Measurements from ENCODE around the gene TMCC1.
"Not testable (repeated sequence)": the region's sequence is repeated elsewhere in the genome, so short reads cannot be mapped to it uniquely, and the experiment has no call there.

TMCC1 gene

DNA sequence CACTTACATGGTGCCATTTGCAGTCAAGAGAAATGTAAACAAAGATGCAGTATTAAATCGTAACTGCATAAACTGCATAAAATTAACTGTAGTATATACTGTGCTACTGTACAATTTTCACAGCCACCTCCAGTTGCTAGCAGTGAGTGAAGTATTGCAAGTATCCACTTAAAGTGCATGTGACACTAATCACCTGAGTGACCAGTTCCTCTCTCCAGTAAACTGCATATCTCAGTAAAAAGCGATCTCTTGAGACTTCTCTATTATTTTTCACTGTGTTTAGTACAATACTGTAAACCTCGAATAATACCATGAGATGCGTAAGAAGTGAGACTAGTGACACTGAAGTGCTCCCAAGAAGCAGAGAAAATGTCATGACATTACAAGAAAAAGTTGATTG, 175.3 kb downstream of the TMCC1 start:
- FAIRE-seq: no peak

- no peak for FAIRE-seq
Measured at GRCh38 chr3:129715854-129716253, 177.7 kb downstream of the TMCC1 start.

DNA sequence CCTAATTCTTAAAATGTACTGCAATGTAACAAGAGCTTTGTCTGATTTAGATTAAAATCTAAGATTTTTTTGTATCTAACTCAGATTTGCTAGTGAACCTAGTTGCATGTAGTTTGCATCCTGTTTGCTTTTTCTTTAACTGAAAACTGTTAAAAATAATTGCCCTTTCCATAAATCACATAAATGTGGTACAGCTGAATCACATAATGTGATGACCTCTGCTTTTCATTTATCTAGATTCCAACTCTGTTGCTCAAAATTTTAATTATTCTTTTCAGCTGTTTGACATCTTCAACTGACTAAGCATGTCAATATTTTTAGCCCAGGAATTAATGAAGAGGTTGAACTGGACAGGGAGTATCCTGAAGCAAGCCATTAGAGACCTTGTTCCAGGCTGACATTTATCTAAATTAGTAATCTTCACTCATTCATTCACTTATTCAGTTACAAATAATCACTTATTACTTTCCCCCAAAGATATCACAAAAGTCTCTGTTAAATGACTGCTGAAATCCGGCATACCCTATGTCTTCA, 185.1 kb downstream of the TMCC1 start:
- FAIRE-seq: no peak

DNA sequence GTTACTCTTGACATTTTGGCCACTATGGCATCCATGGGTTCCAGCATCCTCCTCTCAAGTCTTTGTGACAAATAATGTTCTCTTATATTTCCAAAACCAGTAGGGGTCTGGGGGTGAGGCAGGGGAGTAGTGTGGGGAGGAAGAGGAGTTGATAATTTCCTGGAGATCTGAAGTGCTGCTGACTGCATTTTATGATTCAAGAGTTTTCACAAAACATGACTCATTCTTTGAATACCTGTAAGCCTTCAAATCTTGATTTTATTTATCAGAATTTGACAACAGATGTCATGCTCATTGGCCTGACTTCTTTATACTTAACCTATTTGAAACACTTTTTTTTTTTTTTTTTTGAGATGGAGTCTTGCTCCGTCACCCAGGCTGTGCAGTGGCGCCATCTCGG, 188.2 kb downstream of the TMCC1 start:
- FAIRE-seq: no peak

DNA sequence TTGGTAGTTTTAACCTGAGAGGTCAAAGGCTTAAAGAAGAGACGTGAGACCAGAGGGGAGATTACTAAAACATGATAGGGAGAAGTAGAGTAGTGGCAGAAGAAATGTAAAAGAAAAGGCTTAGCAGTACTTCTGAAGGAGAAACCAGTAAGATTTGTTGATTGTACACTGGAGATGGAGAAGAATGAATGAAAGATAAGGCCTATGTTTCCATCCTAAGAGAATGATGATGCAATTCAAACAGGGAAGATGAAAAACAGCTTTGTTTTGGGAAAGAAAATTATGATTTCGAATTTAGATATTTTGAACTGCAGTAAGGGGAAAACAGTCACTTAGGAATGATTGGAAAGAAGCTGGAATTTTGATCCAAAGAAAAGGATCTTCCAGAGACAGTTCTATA, 189.6 kb downstream of the TMCC1 start:
- FAIRE-seq: no peak

DNA sequence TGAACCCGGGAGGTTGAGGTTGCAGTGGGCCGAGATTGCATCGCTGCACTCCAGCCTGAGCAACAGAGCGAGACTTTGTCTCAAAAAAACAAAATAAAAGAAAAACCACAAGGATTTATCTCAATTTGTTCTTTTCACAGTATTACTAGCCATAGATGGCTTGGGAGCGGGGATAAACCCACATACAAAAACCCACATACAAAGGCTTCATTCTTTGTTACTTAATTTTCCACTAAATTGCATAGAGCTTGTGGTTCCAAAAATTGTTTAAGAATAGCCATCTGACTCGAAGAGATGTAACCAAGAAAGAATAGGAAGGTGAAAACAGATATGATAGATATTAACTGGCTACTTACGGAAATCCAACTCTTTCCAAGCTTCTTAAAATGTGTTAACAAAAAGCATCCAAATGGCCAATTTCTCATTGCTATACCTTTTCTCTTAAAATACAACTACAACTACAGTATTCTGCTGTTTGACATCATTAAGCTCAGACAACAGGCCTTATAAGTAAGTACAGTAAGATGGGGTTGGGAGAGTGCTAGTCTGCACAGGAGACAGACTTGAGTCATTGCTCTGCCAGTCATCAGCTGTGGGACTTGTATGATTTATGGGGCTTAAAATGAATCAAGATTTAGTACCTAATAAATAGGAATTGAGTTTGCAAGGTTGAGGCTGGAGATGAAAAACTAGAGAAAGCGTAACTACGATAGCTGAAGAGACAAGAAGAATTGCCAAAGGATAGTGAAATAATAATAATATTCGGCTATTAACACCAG, 190.4 kb downstream of the TMCC1 start:
- no peak for FAIRE-seq

- no peak for FAIRE-seq
Measured at GRCh38 chr3:129701161-129701560, 192.3 kb downstream of the TMCC1 start.

DNA sequence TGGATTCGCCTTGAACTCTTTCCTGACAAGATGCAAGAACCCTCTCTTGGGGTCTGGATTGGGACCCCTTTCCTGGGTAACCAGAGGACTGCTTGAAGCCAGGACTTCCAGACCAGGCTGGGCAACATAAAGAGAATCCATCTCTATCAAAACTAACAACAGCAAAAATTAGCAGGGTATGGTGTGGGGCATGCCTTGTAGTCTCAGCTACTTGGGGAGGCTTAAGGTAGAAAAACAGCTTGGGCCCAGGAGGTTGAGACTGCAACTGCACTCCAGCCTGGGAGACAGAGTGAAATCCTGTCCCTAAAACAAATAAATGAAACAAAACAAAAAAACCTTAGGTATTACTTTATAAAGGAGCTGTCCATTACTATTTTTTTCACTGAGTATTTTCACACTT, 193.9 kb downstream of the TMCC1 start:
- no peak for FAIRE-seq

- no peak for FAIRE-seq
Measured at GRCh38 chr3:129699199-129699598, 194.3 kb downstream of the TMCC1 start.

DNA sequence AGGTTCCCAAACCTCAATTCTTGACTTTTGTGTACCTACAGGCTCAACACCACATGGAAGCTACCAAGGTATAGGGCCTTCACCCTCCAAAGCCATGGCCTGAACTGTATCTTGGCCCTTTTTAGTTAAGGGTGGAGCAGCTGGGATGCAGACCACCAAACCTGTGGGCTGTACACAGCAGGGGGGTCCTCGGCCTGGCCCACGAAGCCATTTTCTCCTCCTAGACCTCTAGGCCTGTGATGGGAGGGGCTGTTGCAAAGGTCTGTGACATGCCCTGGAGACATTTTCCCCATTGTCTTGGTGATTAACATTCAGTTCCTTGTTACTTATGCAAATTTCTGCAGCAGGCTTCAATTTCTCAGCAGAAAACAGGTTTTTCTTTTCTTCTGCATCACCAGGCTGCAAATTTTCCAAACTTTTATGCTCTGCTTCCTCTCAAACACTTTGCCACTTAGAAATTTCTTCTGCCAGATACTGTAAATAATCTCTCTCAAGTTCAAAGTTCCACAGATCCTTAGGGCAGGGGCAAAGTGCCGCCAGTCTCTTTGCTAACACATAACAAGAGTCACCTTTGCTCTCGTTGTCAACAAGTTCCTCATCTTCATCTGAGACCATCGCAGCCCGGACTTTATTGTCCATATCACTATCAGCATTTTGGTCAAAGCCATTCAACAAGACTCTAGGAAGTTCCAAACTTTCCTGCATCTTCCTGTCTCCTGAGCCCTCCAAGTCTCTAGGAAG, 196.1 kb downstream of the TMCC1 start:
- no peak for FAIRE-seq

DNA sequence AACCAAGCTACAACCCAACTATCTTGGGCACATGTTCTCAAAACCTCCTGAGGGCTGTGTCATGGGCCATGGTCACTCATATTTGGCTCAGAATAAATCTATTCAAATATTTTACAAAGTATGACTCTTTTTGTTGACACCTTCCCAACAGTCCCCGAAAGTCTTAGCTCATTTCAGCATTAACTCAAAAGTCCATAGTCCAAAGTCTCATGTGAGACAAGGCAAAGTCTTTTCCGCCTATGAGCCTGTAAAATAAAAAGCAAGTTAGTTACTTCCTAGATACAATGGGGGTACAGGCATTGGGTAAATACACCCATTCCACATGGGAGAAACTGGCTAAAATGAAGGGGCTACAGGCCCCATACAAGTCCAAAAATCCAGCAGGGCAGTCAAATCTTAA, 197.1 kb downstream of the TMCC1 start:
- FAIRE-seq: not testable (repeated sequence)

DNA sequence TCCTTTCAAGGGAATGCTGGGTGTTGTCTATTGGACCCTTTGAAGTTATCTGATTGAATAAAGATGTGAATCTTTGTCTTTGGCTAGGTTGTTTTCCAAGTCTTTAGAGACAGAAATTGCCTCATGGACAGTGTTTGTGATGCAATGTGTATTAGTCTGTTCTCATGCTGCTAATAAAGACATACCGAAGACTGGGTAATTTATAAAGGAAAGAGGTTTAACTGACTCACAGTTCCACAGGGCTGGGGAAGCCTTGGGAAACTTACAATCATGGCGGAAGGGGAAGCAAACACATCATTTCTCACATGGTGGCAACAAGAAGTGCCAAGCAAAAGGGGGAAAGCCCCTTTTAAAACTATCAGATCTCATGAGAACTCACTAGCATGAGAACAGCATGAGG, 198.3 kb downstream of the TMCC1 start:
- no peak for FAIRE-seq

GRCh38 chr3:129694228-129694627, 199.3 kb downstream of the TMCC1 start:
- FAIRE-seq: no peak

- no peak for FAIRE-seq
Measured at GRCh38 chr3:129692743-129693142, 200.8 kb downstream of the TMCC1 start.

GRCh38 chr3:129690963-129691362, 202.5 kb downstream of the TMCC1 start:
- no peak for FAIRE-seq

DNA sequence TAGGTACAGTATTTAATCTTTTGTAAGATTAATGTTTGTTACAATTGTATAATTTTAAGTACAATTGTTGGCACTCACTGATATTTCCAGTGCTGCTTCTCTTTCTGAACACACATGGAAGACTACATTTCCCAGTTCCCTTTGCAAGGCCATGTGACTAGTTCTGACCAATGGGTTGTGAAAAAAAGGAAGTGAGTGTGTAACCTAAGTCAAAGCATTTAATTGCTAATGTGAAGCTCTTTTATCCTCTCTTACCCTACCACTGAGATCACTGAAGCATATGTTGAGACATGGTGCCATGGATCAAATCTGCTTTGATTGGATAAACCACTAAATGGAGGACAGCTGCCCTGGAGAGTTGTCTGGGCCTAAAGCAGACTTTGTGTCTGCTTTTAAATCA, 203.1 kb downstream of the TMCC1 start:
- peak; percentile 8 for FAIRE-seq

- no peak for FAIRE-seq
Measured at GRCh38 chr3:129689036-129689435, 204.5 kb downstream of the TMCC1 start.

DNA sequence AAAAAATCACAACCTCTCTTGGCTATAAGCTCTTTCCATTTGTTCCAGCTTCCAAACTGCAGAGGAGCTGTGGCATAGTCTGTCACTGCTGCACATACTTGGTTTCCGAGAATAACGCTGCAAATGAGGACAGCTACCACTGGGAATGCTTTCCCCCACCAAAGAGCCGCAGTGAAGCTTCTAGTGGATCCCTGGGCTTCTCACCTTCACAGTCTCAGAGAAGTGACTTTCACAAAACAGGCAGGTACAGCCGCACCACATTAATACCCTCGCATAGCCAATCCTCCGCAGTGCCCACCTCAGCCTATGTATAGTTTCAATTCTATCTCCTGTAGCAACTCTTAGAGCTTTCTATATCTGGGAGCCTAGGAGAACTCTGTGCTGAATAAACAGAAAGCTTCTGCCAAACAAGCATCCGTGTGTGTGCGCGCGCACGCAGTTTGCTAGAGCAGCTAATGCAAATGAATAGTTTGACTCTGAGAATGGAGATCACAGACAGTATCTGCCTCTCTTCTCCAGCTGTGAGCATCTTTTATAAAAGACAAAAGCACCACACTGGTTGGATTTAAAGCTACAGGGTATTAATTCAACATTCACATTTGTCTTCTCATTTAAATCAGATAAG, 205.1 kb downstream of the TMCC1 start:
- FAIRE-seq: no peak

DNA sequence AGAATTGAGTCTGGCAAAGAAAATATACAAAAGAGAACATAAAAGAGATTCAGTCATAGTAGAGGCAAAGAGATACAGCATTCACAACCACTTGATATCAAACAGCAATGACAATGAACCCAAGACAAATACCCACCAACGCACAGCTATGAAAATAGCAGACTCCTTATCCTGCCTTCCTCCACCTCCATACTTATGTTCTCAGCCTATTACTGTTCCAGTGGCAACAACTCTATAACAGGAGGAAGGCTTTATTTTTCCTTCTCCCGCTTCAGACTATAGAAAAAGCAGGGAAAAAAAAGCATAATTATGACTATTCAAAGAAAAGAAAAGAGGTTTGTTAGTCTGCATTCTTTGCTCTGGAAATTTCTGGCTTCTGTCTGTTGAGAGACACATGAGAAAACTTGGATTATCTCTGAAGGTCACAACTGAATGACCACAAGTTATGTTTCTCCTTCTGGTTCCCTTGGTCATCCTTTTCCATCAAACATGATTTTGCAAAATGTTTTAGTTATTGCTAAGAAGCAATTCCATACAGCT, 205.9 kb downstream of the TMCC1 start:
- FAIRE-seq: no peak

DNA sequence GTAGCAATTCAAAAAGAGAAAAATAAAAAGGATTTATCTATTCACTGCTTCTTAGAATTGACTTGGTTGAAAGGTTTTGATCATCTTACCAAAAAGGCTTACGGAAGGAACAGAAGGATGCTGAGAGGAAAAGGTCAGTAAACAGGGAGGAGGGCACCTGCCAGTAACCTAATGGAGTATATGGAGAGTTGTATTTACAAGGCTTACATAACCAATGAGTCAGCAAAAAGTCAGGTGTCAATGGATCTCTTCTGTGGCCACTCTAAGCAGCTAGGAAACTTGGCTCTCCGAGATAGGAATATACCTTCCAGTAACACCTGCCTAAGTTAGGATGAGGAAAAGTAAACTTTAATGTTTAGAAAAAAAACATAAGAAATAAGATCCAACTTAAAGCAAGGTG, 206.6 kb downstream of the TMCC1 start:
- FAIRE-seq: no peak

GRCh38 chr3:129684270-129684669, 209.2 kb downstream of the TMCC1 start:
- FAIRE-seq: no peak

GRCh38 chr3:129683201-129683600, 210.3 kb downstream of the TMCC1 start:
- no peak for FAIRE-seq

DNA sequence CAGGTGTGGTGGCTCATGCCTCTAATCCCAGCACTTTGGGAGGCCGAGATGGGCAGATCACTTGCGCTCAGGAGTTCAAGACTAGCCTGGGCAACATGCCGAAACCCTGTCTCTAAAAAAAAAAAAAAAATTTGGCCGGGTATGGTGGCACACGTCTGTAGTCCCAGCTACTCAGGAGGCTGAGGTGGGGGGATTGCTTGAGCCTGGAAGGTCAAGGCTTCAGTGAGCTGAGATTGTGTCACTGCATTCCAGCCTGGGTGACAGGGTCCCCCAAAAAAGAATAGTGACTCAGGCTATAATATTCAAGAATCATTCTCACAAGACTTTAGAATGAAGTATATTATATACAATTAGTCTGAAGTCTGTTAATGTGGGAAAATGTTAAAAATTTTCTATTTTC, 216.5 kb downstream of the TMCC1 start:
- FAIRE-seq: no peak

DNA sequence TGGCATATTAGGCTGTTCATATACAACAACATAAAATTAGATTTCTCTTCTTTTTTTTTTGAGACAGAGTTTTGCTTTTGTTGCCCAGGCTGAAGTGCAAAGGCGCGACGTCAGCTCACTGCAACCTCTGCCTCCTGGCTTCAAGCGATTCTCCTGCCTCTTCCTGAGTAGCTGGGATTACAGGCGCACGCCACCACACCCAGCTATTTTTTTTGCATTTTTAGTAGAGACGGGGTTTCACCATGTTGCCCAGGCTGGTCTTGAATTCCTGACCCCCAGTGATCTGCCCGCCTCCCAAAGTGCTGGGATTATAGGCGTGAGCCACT, 218.8 kb downstream of the TMCC1 start:
- not testable (repeated sequence) for FAIRE-seq

Data from endometrium (tissue), 2 donors.